Measurements from ENCODE around the gene HPGD.
"Not testable (repeated sequence)": the region's sequence is repeated elsewhere in the genome, so short reads cannot be mapped to it uniquely, and the experiment has no call there.

HPGD gene

DNA sequence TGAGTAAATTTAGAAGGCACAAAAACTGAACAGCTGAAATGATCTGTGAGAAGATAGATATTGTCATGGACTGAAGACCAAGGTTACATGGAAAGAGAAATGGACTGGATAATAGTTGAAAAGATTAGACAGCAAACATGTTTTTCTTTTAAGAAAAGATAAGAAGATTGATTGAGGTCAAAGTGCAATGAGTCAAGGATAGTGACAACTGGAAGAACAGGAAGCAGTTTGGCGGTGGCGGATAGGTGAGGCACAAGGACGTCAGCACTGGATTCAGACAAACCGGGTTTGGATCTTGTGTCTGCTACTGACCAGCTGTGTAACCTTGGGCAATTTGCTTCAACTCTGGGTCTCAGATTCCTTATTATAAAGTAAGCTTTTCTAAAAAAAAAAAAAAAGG is 2.0 kb upstream of the HPGD start:
- DNase-seq = no peak

DNA sequence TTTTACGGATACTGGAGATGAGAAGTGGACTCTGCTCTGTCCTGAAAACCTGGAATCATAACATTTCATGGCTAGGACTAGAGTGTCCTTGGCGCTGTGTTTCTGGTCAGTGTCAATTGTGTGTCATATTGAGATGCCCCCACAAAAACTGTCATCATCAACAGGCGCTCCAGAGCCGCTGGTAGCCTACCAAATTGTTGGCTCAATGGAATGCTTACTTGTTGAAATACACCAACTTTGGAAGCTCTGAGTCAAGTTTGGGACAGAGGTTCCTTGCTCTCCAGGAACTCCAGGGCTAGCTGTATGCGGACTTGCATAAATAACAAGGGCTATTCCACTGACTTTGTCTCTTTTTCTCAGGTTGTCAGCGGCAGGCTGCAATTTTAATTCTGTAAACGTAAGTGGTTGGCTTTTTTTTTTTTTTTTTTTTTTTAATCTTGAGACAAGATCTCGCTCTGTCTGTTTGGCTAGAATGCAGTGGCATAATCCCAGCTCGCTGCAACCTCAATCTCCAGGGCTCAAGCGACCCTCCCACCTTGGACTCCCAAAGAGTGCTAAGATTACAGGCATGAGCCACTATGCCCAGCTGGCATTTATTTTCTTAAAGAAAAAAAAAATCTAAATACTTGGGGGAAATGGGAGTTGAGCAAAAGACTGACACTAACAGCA is 871 bp upstream of the HPGD start:
- DNase-seq = no peak

DNA sequence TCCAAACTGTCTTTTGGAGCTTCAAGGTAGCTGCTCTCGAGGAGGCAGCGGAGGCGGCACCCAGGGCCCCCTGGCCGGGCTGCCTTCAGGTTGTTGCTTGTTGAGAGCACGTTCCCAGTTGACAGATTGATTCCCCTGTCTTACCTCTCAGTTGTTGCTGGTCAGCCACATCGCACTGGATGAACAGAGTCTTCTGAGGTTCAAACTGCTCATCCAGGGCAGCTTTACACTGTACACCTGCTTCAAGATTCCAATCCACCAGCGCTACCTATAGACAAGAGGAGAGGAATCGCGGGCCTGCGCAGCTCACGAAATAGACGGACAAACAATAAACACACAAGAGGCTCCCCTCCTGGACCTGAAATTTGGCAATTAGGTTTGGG is 497 bp downstream of the HPGD start:
- no peak for DNase-seq

DNA sequence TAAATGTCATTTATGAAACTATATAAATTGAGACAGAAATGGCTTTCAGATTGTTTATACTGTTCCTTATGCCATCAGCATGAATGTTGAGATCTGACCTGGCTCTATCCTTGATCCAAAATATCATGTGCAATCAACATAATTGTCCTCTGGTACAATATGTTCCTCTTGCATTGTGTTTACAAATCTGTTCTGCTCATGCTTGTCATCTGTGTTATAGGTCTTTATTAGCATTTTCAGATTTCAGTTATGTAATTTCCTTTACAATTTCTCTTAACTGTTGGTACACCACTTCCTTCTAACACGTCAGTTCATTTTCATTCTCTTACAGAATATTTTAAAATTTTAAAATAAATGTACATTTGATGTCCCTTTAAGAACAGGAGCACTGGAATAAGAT is 1.6 kb downstream of the HPGD start:
- no peak for DNase-seq

DNA sequence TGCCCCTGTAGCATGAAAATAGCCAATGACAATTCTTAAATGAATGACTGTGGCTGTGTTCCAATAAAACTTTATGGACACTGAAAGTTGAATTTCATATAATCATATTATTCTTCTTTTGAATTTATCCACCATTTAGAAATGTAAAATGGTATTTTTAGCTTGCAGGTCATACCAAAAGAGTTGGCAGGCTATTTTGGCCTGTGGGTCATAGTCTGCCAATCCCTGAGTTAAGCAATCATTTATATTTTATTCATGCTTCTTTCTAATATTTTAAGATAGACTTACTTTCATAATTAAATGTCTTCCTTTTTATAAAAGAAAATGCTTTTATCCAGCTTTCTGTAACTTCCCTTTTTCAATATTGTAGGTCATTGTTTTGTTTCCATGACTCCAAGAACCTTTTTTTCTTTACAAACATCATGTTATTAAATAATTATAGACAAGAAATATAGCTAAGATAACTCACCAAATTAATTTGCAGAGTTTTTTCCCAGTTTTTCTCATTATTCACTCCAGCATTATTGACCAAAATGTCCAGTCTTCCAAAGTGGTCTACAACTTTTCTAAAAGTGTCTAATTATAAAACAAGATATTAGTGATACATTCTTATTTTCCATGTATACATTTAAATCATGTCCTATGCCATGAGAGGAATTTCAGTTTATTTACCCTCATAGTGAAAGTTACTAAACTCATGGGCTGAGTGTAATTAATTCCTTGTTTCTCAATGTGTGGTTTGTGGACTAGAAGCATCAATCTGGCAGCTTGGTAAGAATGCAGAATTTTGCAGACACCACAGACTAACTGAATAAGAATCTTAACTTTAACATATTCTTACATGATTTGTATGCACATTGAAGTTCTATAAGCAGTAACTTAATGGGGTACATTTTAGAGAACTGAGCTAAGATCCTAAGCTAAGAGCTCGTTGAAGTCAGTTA is 4.5 kb downstream of the HPGD start:
- DNase-seq = no peak

DNA sequence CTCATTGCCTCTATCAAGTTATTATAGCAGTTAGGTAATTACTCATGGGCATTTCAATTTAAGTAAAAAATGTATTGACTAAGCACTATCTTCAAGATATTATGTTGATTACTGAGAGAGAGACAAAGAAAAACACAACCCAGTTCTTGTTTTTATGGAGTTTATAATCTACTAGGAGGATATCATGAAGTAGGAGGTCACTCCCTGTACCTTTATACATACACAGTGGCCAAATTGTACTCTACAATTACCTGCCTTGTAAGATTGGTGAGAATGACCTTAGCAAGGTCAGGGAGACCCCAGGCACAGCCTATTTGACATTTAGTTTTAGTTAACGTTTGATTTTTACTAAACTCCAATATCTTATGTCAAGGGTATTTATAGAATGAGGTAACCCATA is 5.5 kb downstream of the HPGD start:
- no peak for DNase-seq

DNA sequence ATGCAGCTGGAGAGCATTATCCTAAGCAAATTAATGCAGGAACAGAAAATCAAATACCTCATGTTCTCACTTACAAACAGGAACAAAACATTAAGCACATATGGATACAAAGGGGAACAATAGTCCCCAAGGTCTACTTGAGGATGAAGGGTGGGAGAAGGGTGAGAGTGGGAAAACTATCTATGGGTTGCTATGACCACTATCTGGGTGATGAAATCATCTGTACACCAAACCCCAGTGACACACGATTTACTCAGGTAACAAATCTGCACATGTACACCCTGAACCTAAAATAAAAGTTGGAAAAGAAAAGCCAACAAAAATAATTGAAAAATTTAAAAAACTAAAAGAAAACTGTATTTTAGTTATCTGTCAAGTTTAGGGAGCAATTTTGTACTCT is 5.9 kb downstream of the HPGD start:
- no peak for DNase-seq

DNA sequence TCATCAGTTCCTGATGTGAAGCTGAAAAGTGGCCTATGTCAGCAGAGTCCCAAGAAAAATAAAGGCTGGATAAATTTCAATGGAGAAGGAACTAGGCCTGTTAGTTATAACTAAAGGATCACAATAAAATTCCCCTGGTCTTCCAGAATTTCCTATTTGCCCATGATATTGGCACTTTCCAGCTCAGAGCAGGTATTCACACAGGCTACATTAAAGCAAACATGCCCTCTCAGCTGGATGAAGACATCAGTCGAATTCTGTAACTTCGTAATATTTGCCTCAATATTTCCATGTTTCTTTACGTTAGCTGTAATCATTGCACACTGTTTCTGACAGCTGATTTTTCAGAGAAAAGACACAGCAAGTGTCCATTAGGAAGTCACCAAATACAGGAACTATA is 9.5 kb downstream of the HPGD start:
- DNase-seq = no peak

DNA sequence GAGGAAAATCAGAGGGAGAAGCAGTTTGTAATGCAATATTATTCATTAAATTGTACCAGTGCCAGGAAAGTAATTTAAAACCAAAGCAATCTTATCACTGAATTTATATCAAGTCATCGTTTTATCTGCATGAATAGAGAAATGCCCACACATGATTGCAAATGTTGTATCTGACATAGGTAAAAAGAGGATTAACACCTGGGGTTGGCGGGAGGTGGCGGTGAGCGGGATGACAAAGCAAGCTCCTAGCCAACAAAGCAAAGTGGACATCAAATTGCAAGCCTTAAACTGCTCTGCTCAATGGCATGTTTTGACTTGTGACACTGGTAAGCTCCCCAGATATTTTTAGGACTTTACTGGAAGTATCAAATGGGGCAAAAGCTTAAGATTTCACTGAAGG is 16.4 kb downstream of the HPGD start:
- DNase-seq = no peak

DNA sequence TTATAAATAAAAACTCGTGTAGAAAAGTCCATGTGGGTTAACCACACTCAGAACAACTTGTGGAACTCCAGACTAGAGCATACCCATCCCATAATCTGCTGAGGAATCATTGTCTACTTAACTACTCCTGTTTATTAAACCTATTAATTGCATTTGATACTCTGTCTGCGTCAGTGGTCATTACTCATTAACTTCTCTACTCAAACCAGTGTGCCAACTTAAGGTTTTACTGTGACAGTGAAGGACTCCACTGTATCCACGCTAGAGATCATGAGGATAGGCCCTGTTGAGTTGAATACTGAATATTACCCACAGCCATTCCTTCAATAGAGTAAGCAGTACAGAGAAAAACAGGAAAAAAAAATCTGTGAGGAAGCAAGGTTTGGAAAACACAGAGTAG is 17.3 kb downstream of the HPGD start:
- no peak for DNase-seq

DNA sequence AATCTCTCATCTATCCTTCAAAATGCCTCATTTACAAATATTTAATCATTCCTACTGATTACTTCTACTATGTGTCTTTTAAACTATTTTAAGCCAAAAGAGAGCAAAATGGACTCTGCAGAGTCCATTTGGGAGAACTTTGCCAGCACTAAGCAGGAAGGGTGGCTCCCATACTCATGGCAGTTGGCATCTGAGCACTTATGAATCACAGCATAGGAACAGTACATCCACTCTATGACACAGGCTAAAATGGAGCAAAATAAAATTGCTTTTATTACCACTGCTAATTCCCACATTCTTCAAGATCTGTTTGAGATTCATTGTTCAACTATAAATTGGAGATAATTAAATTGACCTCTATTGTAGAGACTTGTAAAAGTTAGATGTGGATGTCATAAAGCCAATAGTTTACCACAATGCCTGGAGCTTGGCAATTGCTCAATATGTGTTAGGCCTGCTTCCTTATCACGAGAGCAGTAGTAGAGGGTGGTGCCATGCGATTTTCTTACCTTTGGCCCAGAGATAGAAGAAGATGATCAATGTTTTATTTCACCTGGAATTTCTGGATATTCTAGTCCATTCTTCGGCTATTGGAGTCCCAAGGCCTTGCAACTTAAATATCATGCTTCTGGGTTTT is 19.1 kb downstream of the HPGD start:
- DNase-seq = no peak

DNA sequence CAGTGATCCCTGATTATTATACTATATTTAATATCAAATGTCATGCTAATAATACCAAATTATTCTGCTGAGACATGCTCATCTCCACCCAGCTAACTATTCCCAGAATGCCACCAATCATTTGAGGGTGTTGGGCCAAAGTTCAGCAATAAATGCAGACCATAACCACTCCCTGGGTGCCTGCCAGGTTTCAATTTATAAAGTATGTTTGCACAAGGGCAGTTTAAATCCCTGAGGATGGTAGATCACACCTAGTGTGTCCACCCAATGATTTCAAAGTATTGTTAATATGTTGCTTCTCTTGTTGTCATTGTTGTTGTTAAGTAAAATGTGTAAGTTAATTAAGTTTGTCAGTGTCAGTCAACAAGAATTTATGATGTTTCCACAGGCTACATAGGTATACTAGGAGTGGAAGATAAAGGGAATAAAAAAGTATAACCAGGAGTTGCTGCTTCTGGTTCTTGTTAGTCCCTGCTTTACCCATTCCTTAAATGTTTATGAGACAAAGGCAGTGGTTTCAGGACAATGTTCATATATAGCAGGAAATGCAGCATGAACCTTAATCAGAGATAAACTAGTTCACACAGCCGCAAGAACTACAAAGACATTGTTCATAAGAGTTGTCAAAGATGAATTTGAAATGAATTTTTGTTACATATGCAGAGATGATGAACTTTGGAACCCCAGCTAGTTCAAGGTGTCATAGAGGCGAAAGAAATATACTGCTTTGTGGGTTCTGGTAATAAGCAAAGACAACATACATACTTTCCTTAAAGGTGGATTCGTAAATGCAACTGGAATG is 25.5 kb downstream of the HPGD start:
- DNase-seq = no peak

DNA sequence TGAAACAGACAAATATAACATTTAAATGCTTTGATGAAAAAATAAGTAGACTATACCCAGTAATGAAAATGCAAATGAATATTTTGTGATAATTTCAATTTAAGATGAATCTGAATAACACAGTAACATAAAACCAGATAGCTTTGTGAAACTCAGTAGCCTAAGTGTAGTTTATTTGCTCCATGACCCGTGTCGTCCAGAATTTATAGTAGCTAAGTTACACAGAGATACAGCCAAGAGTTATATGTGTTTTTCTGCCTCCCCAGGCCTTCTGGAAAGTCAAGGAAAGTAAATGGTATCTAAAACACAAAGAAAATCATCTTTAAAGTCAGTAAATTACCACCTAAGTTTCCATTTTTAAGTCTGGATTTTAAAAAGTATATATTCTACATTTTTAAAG is 26.7 kb downstream of the HPGD start:
- no peak for DNase-seq

DNA sequence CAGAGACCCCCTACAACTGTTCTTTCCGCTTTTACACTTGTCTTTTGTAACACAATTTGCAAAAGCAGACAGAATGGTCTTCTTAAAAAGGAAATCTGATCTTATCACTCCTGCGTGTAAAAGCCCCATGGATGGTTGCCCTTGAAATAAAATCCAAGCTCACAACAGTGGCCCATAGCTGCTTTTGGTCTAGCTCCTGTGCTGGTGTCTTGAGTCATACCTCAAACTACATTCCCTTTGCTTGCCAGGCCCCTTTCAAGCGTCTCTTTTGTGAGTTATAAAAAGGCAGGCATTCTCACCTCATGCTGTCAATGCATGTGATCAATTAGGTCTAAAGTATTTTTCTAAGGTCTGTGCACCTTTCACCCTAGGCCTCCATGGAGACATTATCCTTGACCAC is 27.6 kb downstream of the HPGD start:
- DNase-seq = no peak

DNA sequence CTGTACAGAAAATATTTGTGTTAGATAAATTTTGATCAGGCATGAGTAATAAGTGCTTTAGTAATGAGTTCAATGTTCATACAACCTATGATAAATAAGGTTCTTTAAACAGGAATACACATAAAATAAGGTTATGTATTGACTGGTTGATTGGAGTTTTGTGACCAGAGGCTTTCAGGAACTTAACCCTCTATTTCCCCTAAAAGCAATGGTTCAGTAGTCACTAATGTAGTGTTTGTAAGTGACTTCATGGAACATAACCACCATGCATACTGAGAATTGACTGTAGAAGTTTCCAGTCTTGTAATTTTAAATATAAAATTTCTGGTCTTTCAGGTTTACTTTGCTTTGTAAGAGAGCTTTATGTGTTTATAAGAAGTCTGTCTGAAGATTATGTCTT is 28.1 kb downstream of the HPGD start:
- DNase-seq = no peak

DNA sequence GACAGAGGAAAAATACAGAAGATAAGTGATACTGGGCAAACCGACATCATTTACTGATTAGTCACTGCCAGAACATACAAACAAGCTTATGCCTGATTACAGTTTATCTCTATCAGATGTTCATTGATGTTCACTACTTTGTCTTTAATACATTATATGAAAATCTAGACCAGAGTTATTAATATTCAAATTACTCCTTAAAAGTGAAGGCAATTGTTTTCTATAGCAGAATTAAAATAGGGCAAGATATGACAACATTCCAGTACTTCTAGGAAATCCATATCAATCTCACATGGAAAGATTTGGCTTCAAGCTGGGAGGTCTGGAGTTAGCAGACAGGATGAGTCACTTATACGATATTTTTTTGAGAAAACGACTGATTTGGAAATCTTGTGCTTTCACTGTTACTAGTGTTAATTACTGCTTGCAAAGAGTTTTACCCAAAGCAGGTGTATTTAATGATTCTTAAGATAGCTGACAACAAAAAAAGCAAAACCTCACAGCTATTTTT is 31.8 kb downstream of the HPGD start:
- DNase-seq = no peak

DNA sequence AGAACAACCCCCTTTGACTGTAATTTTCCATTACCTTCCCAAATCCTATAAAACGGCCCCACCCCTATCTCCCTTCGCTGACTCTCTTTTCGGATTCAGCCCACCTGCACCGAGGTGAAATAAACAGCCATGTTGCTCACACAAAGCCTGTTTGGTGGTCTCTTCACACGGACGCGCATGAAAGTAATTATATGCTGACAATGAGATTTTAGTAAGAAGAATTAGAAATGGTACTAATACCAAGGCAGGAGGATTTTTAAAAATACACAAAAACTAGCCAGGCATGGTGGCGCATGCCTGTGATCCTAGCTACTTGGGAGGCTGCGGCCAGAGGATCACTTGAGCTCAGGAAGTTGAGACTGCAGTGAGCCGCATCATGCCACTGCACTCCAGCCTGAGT is 33.9 kb downstream of the HPGD start:
- DNase-seq = not testable (repeated sequence)

DNA sequence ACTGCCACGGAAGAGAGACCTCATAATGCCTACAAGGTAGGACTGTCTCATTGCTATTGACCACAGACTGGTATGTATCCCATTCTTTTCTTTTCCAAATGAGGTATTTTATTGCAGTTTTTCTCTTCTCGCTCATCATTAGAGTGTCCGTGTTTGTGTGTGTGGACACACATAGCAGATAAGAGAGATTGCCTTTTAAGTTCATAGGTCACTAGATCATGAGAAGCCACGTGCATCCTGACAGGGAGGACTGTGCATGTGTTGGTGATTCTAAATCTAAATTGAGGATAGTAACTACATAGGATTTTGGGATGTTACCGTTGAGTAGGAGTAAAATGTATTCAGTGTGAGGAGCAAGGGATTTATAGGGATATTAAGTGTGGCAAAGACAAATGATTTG is 37.3 kb downstream of the HPGD start:
- DNase-seq = no peak

DNA sequence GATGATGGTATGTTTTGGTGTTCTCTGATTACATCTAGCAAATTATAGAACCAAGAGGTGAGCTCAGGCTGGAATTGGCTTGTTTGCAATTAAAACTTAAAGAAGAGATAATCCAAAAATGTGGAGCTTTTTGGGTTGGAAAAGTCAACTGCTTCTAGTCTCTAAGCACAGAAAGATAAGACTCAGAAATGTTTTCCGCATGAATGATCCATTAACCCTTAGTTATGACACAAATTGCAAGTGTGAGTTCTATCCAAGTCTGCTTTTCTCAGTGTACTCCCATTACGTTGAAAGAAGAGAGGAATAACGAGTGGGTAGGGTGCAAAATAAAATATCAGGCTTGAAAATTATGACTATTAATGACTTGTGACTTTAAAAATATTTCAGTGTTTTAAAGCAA is 38.5 kb downstream of the HPGD start:
- no peak for DNase-seq

DNA sequence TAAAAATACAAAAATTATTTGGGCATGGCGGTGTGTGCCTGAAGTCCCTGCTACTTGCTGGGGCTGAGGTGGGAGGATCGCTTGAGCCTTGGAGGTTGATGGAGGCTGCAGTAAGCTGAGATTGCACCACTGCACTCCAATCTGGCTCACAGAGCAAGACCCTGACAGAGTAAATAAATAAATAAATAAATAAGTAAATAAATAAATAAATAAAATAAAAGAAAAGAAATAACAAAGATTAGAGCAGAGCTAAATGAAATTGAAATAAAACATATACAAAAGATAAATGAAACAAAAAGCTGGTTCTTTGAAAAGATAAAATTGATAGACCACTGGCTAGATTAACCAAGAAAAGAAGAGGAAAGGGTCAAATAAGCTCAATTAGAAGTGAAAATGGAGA is 43.1 kb downstream of the HPGD start:
- DNase-seq = no peak

DNA sequence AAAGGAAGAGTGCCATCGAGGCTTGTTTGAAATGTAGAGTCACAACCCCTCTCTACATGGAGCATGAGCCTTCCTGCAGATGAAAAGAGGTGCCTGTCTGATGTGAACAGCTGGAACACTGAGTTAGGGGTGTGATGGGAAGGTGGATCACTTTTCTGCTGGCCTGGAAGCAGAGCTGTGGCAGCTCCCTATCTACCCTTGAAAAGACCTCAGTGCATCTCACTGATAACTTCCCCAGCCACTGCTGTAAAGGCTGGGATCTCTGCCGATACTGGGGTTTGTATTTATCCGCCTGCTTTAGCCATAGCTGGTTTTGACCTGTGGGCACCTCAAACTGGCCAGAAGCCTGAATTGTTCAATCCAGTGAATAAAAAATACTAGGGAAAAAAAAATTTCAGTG is 46.8 kb downstream of the HPGD start:
- DNase-seq = no peak

DNA sequence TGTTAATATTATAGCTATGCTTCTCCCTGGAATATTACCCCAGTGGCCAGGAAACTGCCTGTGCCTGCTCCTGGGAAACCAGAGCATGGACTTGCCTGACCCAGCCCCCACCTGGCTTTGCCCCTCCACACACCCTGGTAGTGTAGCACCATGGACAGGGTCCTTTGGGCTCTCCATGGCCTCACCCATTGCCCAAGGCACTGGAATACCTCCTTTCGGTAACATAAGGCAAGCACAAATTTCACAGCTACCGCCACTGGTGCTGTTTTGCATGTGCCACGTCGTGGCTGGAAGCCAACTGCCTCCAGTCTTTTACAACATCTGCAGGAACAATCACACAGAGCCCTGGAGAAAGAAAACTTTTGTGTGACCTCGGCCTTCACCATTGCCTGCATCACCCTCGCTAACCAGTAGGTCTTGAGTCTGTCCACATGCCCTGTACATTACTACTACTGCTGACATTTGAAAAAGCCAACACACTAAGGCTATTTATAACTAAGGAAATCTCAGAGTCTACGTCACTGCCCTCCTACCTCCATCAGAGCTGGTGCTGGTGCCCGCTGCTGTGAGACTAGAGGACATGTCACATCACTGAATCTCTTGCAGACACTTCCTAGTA is 47.7 kb downstream of the HPGD start:
- DNase-seq = no peak

DNA sequence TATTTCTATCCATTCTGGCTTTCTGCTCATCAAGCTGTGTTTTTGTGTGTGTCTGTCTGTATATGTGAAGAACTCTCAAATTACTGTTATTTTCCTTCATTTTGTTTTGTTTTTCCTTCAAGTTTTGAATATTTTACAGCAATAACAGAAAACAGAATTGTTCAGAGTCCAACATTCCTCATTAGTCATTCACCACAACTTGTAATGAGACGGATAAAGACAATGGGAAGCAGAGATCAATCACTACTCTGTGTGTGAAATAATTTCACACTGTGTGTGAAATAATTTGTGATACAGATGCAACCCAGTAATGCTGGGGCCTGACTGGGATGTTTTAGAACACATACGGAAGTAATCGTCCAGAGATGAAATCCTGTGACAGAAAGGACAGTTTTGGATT is 55.2 kb downstream of the HPGD start:
- no peak for DNase-seq
